ENCODE data around the gene MNS1. TPM values are rescaled to one million over a fixed set of nuclear protein-coding genes. Genes with fewer than 3 reads are reported as not detected.

Gene MNS1
- total and polyA plus RNA-seq, 9 of the 15 experiments (the other 6 are each of a cell fraction or from before 2014, with no cell fraction given), result 1.1 to 10.3 (median 2.5) TPM

GRCh38 chr15:56460071-56460470 lies 4.9 kb downstream of the MNS1 start:
- no peaks in the 10 kb centered on the region for H3K79me2 ChIP-seq (ENCODE audit: control insufficient read depth, insufficient read depth, low read length)
- in situ Hi-C loops (cut with MboI) (no loop called here), intact Hi-C loops (cut with micrococcal nuclease) (no loop called here)
- H4K20me1 ChIP-seq (replicated peaks; ENCODE audit: control insufficient read depth, insufficient read depth, low read length), result no peaks in the 10 kb centered on the region
- H3K36me3 ChIP-seq (ENCODE audit: control insufficient read depth, insufficient read depth, low read length), result no peaks in the 10 kb centered on the region
- POLR2A ChIA-PET, result no interaction called here
- no peak overlapping the region for H3K4me2 ChIP-seq (ENCODE audit: insufficient read depth, low read length)
- H3K27ac ChIP-seq (ENCODE audit: extremely low read depth, low read depth, low read length), result no peak overlapping the region
- TF ChIP-seq RFX5 (IDR thresholded peaks at IDR 0.05; ENCODE audit: low read depth, low read length) (no peak), SMARCA5 (IDR thresholded peaks at IDR 0.05) (no peak), ZBTB17 (CRISPR knock-in tag; IDR thresholded peaks at IDR 0.05) (no peak), ESRRB (CRISPR knock-in tag; IDR thresholded peaks at IDR 0.05; ENCODE audit: borderline replicate concordance) (no peak), RAD21 (CRISPR knock-in tag; conservative IDR thresholded peaks at IDR 0.05 in 1 of 2, IDR thresholded peaks at IDR 0.05 in 1 of 2) (no peak), STAT5B (CRISPR knock-in tag; IDR thresholded peaks at IDR 0.05) (no peak), CREB3L1 (IDR thresholded peaks at IDR 0.05; ENCODE audit: borderline replicate concordance, low read depth) (no peak), HMGN3 (IDR thresholded peaks at IDR 0.05; ENCODE audit: borderline replicate concordance, extremely low read depth, insufficient read length, low read depth, low read length) (no peak), U2AF2 (optimal IDR thresholded peaks at IDR 0.05; ENCODE audit: low read depth, low read length) (no peak), ZNF143 (CRISPR knock-in tag; IDR thresholded peaks at IDR 0.05) (no peak), ZNF75A (CRISPR knock-in tag; IDR thresholded peaks at IDR 0.05) (no peak)
- TF ChIP-seq, protein P1, sequence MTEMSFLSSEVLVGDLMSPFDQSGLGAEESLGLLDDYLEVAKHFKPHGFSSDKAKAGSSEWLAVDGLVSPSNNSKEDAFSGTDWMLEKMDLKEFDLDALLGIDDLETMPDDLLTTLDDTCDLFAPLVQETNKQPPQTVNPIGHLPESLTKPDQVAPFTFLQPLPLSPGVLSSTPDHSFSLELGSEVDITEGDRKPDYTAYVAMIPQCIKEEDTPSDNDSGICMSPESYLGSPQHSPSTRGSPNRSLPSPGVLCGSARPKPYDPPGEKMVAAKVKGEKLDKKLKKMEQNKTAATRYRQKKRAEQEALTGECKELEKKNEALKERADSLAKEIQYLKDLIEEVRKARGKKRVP (CRISPR knock-in tag; IDR thresholded peaks at IDR 0.05), result no peak
- no peak overlapping the region for H3K4me3 ChIP-seq
- H3K9ac ChIP-seq (ENCODE audit: insufficient read depth in 1 of 2, low read depth in 2 of 2, low read length in 2 of 2), result no peak overlapping the region
- H3K9me1 ChIP-seq (ENCODE audit: control insufficient read depth, insufficient read depth, low read length), result no peaks in the 10 kb centered on the region
- H3K4me1 ChIP-seq (replicated peaks in 1 of 2; ENCODE audit: control insufficient read depth in 2 of 2, insufficient read depth in 2 of 2, low read length in 2 of 2), result peaks cover 0 to 4% of the 10 kb centered on the region in 2 experiments; a peak in 2 of 5 replicates
- DNase-seq (ENCODE audit: extremely low read depth in 1 of 4, low spot score in 3 of 4) (no peak), FAIRE-seq (no peak), ATAC-seq (no peak)
- 0% methylated on average over 1 of the region's 1 CpG for WGBS (ENCODE audit: insufficient coverage, low coverage, missing lambda C conversion rate)
- no TSS peak for BruUV-seq (replicated peaks)
- H3K27me3 ChIP-seq (ENCODE audit: control insufficient read depth in 2 of 2, insufficient read depth in 2 of 2, low read length in 2 of 2), result no peaks in the 10 kb centered on the region
- CTCF ChIA-PET (ENCODE audit: low intra/inter-chr PET ratio), result no interaction called here
- H3K9me3 ChIP-seq (replicated peaks; ENCODE audit: control insufficient read depth, insufficient read depth, low read depth, low read length), result no peaks in the 10 kb centered on the region
- no peak overlapping the region for H2AFZ ChIP-seq (ENCODE audit: low read depth, low read length)

Data from K562 (cell line).